GM10266 (cell line): Measurements from ENCODE around the gene TOMM40L.

Experiments used
- DNase-seq: peaks from one replicate; pipeline ENCODE4 v3.0.0; 2012; ENCODE audit errors: extremely low spot score
- CTCF ChIP-seq: IDR thresholded peaks from 2 replicates; pipeline ENCODE4 v1.5.1; 2012; ENCODE audit warnings: mild to moderate bottlenecking, low read depth; ENCODE audit not compliant: control insufficient read depth, insufficient read depth; ENCODE audit errors: missing control alignments

The TOMM40L gene

GRCh38 chr1:161185282-161185682 lies 40.6 kb upstream of the TOMM40L start:
- DNase-seq, result peak; percentile 90
- no peak for TF ChIP-seq CTCF

- no peak for DNase-seq
- no peak for TF ChIP-seq CTCF
Observed at GRCh38 chr1:161185732-161186311, 40.0 kb upstream of the TOMM40L start.

GRCh38 chr1:161187311-161187710 lies 38.5 kb upstream of the TOMM40L start:
- DNase-seq, result no peak
- no peak for TF ChIP-seq CTCF

GRCh38 chr1:161188381-161188780 lies 37.5 kb upstream of the TOMM40L start:
- no peak for TF ChIP-seq CTCF
- no peak for DNase-seq

GRCh38 chr1:161189036-161189435 lies 36.8 kb upstream of the TOMM40L start:
- TF ChIP-seq CTCF, result no peak

DNA sequence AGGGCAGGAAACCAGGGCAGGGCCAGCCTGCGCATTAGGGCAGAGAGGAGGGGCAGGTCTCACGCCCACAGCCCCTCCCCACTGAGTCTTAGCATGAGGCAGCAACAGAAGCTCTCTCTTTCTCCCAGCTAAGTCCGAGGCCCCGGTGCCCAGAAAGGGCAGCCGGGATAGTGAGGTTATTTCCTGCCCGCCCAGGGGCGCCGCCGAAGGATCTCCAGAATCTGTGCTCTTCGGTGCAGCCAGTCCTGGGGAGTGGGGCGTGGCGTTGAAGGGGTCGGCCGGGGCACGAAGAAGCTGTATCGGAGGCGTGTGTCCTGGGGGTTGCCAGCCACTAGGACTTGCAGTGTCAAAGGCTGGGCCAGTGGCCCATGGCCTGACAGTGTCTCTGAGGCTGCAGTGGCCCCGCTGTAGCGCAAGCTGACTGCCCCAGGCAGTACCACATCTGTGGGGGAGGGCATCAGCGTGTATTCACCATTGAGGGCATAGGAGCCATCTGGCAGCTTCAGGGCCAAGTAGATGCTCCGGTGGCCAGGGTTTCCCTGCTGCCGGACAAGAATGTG lies 34.8 kb upstream of the TOMM40L start:
- no peak for TF ChIP-seq CTCF
- DNase-seq, result no peak

More at GRCh38 chr1:161189036-161189435, 36.8 kb upstream of the TOMM40L start:
- no peak for DNase-seq

DNA sequence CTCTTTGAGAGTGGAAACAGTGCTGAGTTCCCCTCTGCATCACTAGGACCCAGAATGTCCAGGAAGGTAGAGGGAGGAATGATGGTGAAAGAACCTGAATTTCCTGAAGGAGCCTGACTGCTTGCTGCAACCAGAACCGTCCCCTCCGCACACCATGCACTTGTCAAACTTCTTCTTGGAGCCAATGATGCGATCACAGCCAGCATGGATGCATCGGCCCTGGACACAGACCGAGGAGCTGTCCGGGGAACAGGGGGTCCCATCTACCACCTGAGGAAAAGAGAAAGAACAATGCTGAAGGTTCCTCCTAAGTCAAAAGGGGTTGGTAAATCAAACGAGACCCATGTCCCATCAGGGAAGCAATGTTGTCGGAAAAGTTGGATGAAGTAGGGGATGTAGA lies 33.9 kb upstream of the TOMM40L start:
- no peak for DNase-seq
- no peak for TF ChIP-seq CTCF
